GM23248 (cell line): ENCODE data around the gene SPHKAP. TPM values are rescaled to one million over a fixed set of nuclear protein-coding genes. Genes with fewer than 3 reads are reported as not detected.

ENCODE experiments used
- DNase-seq: peaks from one replicate; pipeline ENCODE4 v3.0.0-alpha.2; 2015
- H2AFZ ChIP-seq: fragments of 200-600 bp; sonication (generic); 2 replicates; pipeline ENCODE4 v1.6.1; 2016; ENCODE audit warnings: antibody characterized with exemption
- H3F3A ChIP-seq: fragments of 200-600 bp; sonication (generic); 2 replicates; pipeline ENCODE4 v1.6.1; 2016; ENCODE audit warnings: mild to moderate bottlenecking, antibody characterized with exemption, mixed run types; ENCODE audit not compliant: insufficient read depth
- H3K27ac ChIP-seq: fragments of 200-600 bp; sonication (generic); 2 replicates; pipeline ENCODE4 v1.5.1; 2016; ENCODE audit warnings: mild to moderate bottlenecking
- H3K27me3 ChIP-seq: fragments of 200-600 bp; sonication (generic); replicated peaks from 2 replicates; pipeline ENCODE4 v1.6.1; 2016; ENCODE audit warnings: mild to moderate bottlenecking; ENCODE audit not compliant: insufficient read depth
- H3K36me3 ChIP-seq: fragments of 200-600 bp; sonication (generic); 2 replicates; pipeline ENCODE4 v1.6.1; 2016; ENCODE audit warnings: low read depth, mild to moderate bottlenecking
- H3K4me1 ChIP-seq: fragments of 200-600 bp; sonication (generic); 2 replicates; pipeline ENCODE4 v1.6.1; 2016; ENCODE audit warnings: mild to moderate bottlenecking; ENCODE audit not compliant: insufficient read depth
- H3K4me2 ChIP-seq: fragments of 200-600 bp; sonication (generic); one replicate; pipeline ENCODE4 v1.6.1; 2016; ENCODE audit warnings: mild to moderate bottlenecking; ENCODE audit not compliant: unreplicated experiment
- H3K4me3 ChIP-seq: fragments of 200-600 bp; sonication (generic); 2 replicates; pipeline ENCODE4 v1.5.1; 2016; ENCODE audit warnings: mild to moderate bottlenecking
- H3K79me2 ChIP-seq: fragments of 200-600 bp; sonication (generic); 2 replicates; pipeline ENCODE4 v1.6.1; 2016; ENCODE audit warnings: mild to moderate bottlenecking; ENCODE audit not compliant: insufficient read depth
- H3K9ac ChIP-seq: fragments of 200-600 bp; sonication (generic); 2 replicates; pipeline ENCODE4 v1.6.1; 2016; ENCODE audit warnings: mild to moderate bottlenecking
- H3K9me2 ChIP-seq: fragments of 200-600 bp; sonication (generic); 2 replicates; pipeline ENCODE4 v1.6.1; 2016; ENCODE audit warnings: mixed run types, mild to moderate bottlenecking, moderate library complexity; ENCODE audit not compliant: insufficient read depth
- H3K9me3 ChIP-seq: fragments of 200-600 bp; sonication (generic); one replicate; pipeline ENCODE4 v1.6.1; 2017; ENCODE audit warnings: low read depth
- H4K20me1 ChIP-seq: fragments of 200-600 bp; sonication (generic); 2 replicates; pipeline ENCODE4 v1.6.0; 2016; ENCODE audit not compliant: insufficient read depth
- EZH2 ChIP-seq: fragments of 200-600 bp; sonication (generic); IDR thresholded peaks from 2 replicates; pipeline ENCODE4 v1.6.1; 2018; ENCODE audit warnings: antibody characterized with exemption, mild to moderate bottlenecking; ENCODE audit not compliant: insufficient read depth, poor library complexity, severe bottlenecking
- EZH2phosphoT487 ChIP-seq: fragments of 200-600 bp; sonication (generic); IDR thresholded peaks from 2 replicates; pipeline ENCODE4 v1.6.1; 2018; ENCODE audit warnings: antibody characterized with exemption, moderate library complexity, mild to moderate bottlenecking, low read depth; ENCODE audit not compliant: insufficient read depth
- WGBS, 2 experiments: methylation state at CpG; one replicate each; pipeline ENCODE4 v1.1.6; 2015 to 2017; ENCODE audit warnings: low lambda C conversion rate in 2 of 2, low coverage in 1 of 2; ENCODE audit errors: missing lambda C conversion rate in 2 of 2; 5-methylcytosine and 5-hydroxymethylcytosine counted together
- in situ Hi-C: fragments of 300-500 bp; cut with MboI; formaldehyde crosslinking; loops from 2 replicates; pipeline ENCODE4 v1.15.0; 2020
- polyA plus RNA-seq: library from polyadenylated mRNA; unstranded; fragments of >200 nt; fragmentation: Nextera tagmentation; extraction: Ambion mirVana; gene quantifications from 2 replicates; pipeline ENCODE4 v1.2.1, GENCODE V29; 2016
- total RNA-seq: library from RNA; depleted of rRNA; stranded (reverse); fragments of >200 nt; shearing (Covaris generic); gene quantifications from 2 replicates; pipeline ENCODE4 v1.2.3, GENCODE V29; 2014

SPHKAP gene
- total and polyA plus RNA-seq, 2 experiments from 2014 or later = 0.04 to 0.32 TPM

- no peaks in the 10 kb centered on the region for H3K9me3 ChIP-seq
- no peaks in the 10 kb centered on the region for H3K4me1 ChIP-seq
- H3K27ac ChIP-seq = no peak overlapping the region
- no peaks in the 10 kb centered on the region for H3K79me2 ChIP-seq
- in situ Hi-C loops = no loop called here
- H3K36me3 ChIP-seq = no peaks in the 10 kb centered on the region
- H3K27me3 ChIP-seq = no peaks in the 10 kb centered on the region
- no peaks in the 10 kb centered on the region for H3K9me2 ChIP-seq
- no peak overlapping the region for H3K4me3 ChIP-seq
- no peaks in the 10 kb centered on the region for H4K20me1 ChIP-seq
- no peak overlapping the region for H3K4me2 ChIP-seq
- DNase-seq = no peak
- H2AFZ ChIP-seq = no peak overlapping the region
- H3K9ac ChIP-seq = no peak overlapping the region
- H3F3A ChIP-seq = no peaks in the 10 kb centered on the region
- TF ChIP-seq EZH2phosphoT487 (no peak), EZH2 (no peak)
Observed at GRCh38 chr2:228157841-228158240, 23.6 kb downstream of the SPHKAP start.

- Histone ChIP-seq H3F3A (no peaks in the 10 kb centered on the region), H3K36me3 (no peaks in the 10 kb centered on the region), H3K27me3 (no peaks in the 10 kb centered on the region), H3K9me3 (no peaks in the 10 kb centered on the region), H3K27ac (no peak overlapping the region), H3K4me3 (no peak overlapping the region), H3K9me2 (no peaks in the 10 kb centered on the region), H3K4me1 (no peaks in the 10 kb centered on the region), H4K20me1 (no peaks in the 10 kb centered on the region), H3K9ac (no peak overlapping the region), H3K79me2 (no peaks in the 10 kb centered on the region), H2AFZ (no peak overlapping the region), H3K4me2 (no peak overlapping the region)
- no peak for DNase-seq
- WGBS, 2 experiments = 19 to 26% methylated on average over 4 of the region's 4 CpGs
- in situ Hi-C loops = no loop called here
- no peak for TF ChIP-seq EZH2
- no peak for TF ChIP-seq EZH2phosphoT487
Observed at GRCh38 chr2:228144961-228145360, 36.5 kb downstream of the SPHKAP start.

- Histone ChIP-seq H3K9me2 (no peaks in the 10 kb centered on the region), H3K27me3 (no peaks in the 10 kb centered on the region), H3K4me2 (no peak overlapping the region), H3K79me2 (no peaks in the 10 kb centered on the region), H4K20me1 (no peaks in the 10 kb centered on the region), H3K9ac (no peak overlapping the region), H3K36me3 (no peaks in the 10 kb centered on the region), H2AFZ (no peak overlapping the region), H3F3A (no peaks in the 10 kb centered on the region), H3K27ac (no peak overlapping the region), H3K4me1 (no peaks in the 10 kb centered on the region), H3K9me3 (no peaks in the 10 kb centered on the region), H3K4me3 (no peak overlapping the region)
- 52 to 61% methylated on average over 3 of the region's 3 CpGs for WGBS, 2 experiments
- no peak for DNase-seq
- in situ Hi-C loops = no loop called here
- TF ChIP-seq EZH2phosphoT487 (no peak), EZH2 (no peak)
Observed at GRCh38 chr2:228140934-228141528, 40.5 kb downstream of the SPHKAP start.

GRCh38 chr2:228136027-228136426 lies 45.5 kb downstream of the SPHKAP start:
- no peaks in the 10 kb centered on the region for H3K79me2 ChIP-seq
- no peak overlapping the region for H3K9ac ChIP-seq
- no peaks in the 10 kb centered on the region for H3K9me2 ChIP-seq
- 24 to 26% methylated on average over 3 of the region's 3 CpGs for WGBS, 2 experiments
- no peaks in the 10 kb centered on the region for H3K36me3 ChIP-seq
- H3K27ac ChIP-seq = no peak overlapping the region
- no peaks in the 10 kb centered on the region for H4K20me1 ChIP-seq
- H3K4me1 ChIP-seq = no peaks in the 10 kb centered on the region
- no peaks in the 10 kb centered on the region for H3K9me3 ChIP-seq
- no peak for DNase-seq
- in situ Hi-C loops = no loop called here
- H3K4me2 ChIP-seq = no peak overlapping the region
- H3K4me3 ChIP-seq = no peak overlapping the region
- H3K27me3 ChIP-seq = no peaks in the 10 kb centered on the region
- TF ChIP-seq EZH2phosphoT487 (no peak), EZH2 (no peak)
- no peak overlapping the region for H2AFZ ChIP-seq
- no peaks in the 10 kb centered on the region for H3F3A ChIP-seq

GRCh38 chr2:228135300-228135699 lies 46.2 kb downstream of the SPHKAP start:
- Histone ChIP-seq H3K9me3 (no peaks in the 10 kb centered on the region), H3K36me3 (no peaks in the 10 kb centered on the region), H3K9me2 (no peaks in the 10 kb centered on the region), H3K27me3 (no peaks in the 10 kb centered on the region), H3K9ac (no peak overlapping the region), H3F3A (no peaks in the 10 kb centered on the region), H3K4me2 (no peak overlapping the region), H3K4me1 (no peaks in the 10 kb centered on the region), H3K79me2 (no peaks in the 10 kb centered on the region), H3K4me3 (no peak overlapping the region), H3K27ac (no peak overlapping the region), H2AFZ (no peak overlapping the region), H4K20me1 (no peaks in the 10 kb centered on the region)
- no peak for TF ChIP-seq EZH2
- no peak for TF ChIP-seq EZH2phosphoT487
- WGBS, 2 experiments = 54 to 57% methylated on average over 2 of the region's 2 CpGs
- in situ Hi-C loops = no loop called here
- no peak for DNase-seq
